NCI-H146 treated with DMSO at 0.1 percent for 48 hours (cell line): ENCODE data around the gene LGI1.

Experiments
- DNase-seq: peaks from one replicate; lab custom pipeline; 2025; ENCODE audit not compliant: unreplicated experiment; lab: John Stamatoyannopoulos, UW

LGI1 gene

GRCh38 chr10:93754761-93755160, 3.0 kb upstream of the LGI1 start:
- DNase-seq, result no peak

- no peak for DNase-seq
Measured at GRCh38 chr10:93755443-93756116, 2.2 kb upstream of the LGI1 start.

DNA sequence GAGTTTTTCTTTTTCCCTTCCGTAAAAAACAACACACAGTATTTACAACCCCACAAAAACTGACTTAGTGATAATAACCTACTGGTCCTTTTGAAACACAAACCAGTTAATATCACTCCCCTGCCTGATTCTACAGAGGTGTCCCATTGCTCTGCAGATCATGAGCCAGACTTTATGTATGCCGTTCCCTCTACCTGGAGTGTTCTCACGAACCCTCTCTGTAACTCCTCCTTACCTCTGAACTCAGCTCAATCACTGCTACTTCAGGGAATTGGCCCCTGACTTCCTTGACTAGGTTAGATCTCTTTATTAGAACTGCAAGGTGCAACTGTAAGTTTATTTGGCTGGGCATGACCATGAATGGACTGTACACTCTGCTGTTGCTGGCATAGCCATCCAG, 1.6 kb upstream of the LGI1 start:
- DNase-seq, result no peak

DNA sequence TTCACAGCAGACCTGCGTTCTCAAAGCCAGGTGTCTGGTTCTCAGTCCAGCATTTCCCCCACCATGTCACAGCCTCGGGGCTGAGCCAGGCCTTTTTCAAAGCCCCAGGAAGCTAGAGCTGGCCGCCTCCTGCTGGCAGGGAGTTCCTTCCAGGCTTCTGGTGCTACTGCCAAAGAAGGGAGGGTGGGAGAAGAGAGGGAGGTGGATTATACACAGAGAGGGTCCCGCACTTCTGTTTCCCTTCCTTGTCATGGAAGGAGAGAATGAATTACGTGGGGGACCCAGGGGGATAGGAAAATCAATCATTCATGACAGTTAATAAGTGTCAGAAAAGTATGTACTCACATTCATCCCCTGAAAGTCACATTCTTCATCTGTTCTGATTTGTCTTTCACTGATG, 600 bp upstream of the LGI1 start:
- DNase-seq, result peak; percentile 15

DNA sequence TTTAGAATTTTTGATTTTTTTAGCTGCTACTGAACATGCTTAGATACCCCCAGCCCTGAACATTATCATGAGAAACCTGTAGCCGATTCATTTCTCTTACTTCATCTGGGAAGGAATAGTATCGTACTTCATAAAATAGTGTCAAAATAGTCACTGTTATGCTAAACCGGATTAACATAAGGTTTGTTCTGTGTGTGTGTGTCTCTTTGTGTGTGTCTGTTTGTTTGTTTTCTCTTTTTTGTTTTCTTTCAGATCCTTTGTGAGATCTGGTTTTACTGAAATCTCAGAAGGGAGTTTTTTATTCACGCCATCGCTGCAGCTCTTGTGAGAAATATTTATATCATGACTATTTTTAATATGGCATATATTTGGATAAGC, 761 bp downstream of the LGI1 start:
- no peak for DNase-seq

- no peak for DNase-seq
Measured at GRCh38 chr10:93758891-93759410, 1.2 kb downstream of the LGI1 start.

DNA sequence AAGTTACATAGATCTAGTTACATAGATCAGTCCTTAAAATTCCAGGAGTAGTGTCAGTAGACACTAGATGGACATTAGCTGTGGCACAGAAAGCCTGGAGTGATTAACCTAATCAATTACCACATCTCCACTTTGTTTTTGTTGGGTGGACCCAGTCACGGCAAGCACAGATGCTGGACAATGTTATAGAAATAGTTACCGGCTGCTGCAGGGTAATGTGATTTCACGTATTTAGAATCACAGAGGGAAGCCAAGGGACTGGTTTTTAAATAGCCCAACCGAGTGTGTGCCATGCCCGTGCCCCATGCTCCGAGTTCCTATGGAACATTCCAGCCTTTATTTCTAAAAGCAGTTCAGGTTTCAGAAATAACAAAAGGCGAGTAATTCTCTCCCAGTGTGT, 2.8 kb downstream of the LGI1 start:
- DNase-seq, result no peak

DNA sequence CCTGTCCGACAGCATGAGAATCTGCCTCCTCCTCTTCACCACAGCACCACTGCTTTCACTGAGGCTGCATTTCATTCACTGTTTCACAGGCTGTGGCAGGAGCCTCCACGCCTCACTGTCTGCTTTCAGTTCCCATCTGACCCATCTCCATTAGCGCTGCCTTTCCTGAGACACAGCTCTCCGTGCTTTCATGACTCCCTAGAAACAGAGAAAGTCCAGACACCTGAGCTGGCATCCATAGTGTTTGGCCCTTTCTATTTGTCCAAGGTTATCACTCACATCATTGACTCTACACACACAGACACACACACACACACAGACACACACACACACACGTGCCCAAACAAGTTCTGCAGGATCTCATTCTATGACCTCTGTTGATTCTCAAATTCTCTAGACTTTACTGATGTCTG, 5.2 kb downstream of the LGI1 start:
- peak; percentile 23 for DNase-seq

DNA sequence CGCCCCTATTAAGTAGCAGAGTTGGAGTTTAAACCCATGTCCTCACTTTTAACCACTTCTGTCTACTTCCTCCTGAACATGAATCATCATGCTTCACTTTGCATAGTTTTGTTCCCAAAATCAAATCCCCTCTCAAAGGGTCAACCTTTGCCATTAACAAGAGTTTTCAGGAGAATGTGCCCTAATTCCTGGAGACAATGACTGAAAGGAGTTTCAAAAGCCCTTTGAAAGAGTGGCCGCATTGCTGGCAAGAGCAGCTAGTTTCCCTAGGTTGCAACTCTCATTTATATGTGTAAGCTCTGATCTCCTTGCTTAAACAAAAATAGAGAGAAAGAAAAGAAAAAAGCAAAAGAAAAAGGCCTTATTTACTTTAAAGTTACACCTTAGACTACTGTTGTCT, 9.2 kb downstream of the LGI1 start:
- DNase-seq, result no peak

DNA sequence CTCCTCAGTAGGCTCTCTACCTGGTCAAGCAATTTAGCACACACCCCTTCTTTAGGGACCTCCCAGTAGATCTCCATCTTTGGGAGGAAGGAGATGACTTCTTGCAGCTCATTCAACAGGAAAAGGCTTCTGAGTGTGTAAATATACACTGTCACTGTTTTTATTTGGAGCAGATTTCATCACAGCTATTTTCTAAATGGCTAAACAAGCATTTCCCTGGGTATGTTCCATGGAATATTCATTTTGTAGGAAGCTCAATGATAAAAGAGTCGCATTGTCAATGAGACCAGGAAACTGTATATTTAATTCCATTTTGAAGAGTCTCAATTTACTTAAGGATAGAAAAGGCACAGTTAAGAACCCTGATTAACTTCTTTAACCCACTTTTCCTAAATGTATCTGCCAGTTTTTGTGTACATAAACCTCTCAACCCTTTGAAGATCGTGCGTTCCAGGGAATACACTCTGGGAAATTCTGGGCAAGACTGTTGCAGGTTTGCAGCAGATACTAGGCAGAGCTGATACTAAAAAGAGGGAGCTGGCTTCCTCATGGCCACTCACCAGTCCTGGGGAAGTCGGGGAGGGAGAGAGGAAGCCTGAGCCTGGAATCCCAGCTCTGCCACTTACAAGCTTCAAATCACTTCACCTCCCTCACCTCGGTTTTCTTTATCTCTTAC, 10.1 kb downstream of the LGI1 start:
- no peak for DNase-seq

DNA sequence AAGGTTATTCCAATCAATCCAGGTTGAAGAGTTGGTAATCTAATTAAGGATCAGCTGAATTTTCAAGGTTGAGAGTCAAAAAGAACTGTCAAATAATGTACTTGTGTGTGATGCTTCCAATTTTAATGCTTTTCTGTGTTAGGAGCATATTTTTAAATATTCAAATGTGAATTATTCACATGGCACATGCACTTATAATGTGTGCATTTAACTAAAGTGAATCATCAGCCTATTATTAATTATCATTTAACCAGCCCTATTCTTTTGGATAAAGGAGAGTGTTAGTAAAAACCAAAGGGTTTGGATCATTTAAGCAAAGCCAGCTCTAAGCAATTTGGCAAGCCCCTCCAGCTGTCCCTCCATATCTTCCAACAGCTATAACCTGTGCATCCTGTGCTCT, 11.2 kb downstream of the LGI1 start:
- no peak for DNase-seq

- DNase-seq, result no peak
Measured at GRCh38 chr10:93771354-93771753, 13.6 kb downstream of the LGI1 start.

- DNase-seq, result no peak
Measured at GRCh38 chr10:93773120-93773519, 15.4 kb downstream of the LGI1 start.

GRCh38 chr10:93773705-93774104, 16.0 kb downstream of the LGI1 start:
- DNase-seq, result no peak

DNA sequence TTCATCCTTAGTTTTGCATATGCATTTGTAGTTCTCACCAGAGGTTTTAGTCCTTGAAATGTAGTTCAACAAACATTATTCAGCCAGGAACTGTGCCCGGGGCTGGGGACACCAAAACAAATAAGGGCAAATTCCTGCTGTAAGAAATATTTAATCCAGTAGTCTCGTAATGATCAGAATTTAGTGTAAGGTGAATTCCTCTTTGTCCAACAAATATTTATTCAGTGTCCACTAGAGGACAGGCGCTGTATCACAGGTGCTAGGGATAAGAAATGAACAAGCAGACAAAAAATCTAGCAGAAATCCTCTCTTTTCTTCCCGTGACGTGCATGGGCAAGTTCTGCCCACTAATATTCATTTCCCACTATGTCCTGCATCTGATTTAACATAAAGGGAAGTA, 17.6 kb downstream of the LGI1 start:
- no peak for DNase-seq

DNA sequence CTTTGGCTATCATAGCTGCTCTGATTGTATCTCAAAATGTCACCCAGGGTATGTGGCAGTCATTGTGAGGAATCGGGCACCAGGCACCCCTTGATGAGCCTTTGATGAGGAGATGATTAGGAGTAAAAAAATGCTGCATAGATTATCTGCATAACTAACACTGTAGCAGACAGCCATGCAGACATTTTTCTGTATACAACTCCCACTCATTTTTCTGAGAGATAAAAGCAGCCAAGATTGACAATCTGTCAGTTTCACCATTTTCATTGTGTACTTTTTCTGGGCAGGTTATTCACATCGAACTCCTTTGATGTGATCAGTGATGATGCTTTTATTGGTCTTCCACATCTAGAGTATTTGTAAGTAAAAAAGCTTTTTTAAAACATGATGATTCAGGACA, 19.4 kb downstream of the LGI1 start:
- no peak for DNase-seq

- DNase-seq, result no peak
Measured at GRCh38 chr10:93784059-93784458, 26.3 kb downstream of the LGI1 start.

DNA sequence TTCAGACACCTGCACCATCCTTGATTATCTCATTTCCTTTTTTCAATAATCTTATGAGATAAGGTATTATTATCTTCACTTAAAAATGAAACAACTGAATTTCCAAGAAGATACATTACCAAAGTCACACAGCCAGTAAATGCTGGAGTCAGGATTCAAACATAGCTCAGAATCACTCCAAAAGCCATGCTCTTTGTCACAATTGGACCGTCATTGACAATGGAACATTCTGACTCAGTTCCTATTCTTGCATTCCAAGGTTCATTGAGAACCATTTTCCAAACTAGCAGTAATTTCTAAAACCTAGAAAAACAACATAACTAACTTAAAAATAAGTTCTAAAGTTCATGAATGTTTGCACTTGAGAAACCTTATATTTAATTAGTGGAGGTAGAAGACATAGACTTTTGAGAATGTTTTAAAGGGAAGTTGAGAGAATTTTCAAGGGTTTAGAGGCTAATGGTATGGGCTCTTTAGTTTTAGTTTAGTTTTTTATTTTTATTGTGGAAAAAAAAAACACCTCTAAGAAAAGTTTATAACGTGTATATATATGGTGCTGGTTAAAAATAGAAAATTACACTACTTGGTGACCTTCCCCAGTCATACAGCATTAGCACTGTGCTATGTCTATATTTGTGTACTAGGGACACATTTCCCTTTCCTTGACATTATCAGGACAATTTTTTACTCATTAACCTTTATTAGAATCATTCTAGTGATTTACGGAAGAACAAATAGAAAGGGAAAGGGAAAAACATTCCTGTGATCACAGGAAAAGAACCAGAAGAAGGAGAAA, 30.9 kb downstream of the LGI1 start:
- no peak for DNase-seq

GRCh38 chr10:93790439-93790838, 32.7 kb downstream of the LGI1 start:
- no peak for DNase-seq

- DNase-seq, result no peak
Measured at GRCh38 chr10:93796167-93796566, 38.4 kb downstream of the LGI1 start.

DNA sequence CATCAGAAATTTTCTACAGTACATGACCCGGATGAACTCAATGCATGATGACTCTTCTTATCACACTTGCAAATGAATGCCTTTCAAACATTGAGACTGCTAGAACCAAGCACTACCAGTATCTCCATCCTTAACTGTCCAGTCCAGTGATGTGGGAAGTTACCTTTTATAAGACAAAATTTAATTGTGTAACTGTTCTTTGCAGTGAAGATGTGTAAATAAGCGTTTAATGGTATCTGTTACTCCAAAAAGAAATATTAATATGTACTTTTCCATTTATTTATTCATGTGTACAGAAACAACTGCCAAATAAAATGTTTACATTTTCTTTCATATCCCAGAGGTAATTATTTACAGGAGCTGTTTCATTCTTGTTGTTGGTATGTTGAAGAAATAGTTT, 40.1 kb downstream of the LGI1 start:
- no peak for DNase-seq

- DNase-seq, result no peak
Measured at GRCh38 chr10:93799155-93799708, 41.5 kb downstream of the LGI1 start.
